Lower lobe of right lung (tissue), 2 donors: Measurements from ENCODE around the gene CDCA5. TPM values are rescaled to one million over a fixed set of nuclear protein-coding genes. Genes with fewer than 3 reads are reported as not detected.

Source experiments
- ATAC-seq, 2 donors: fragments of 200-7000 bp; cut with Tn5 transposase; one replicate each; pipeline ENCODE4 v1.9.1; 2020 to 2022; ENCODE audit warnings: mild to moderate bottlenecking in 2 of 2, moderate library complexity in 2 of 2
- DNase-seq: peaks from one replicate; pipeline ENCODE4 v3.0.0-alpha.2; 2020
- H3K27ac ChIP-seq: fragments of 200-600 bp; one replicate; pipeline ENCODE4 v1.8.0; 2022
- H3K27me3 ChIP-seq: fragments of 200-600 bp; one replicate; pipeline ENCODE4 v1.8.0; 2022; ENCODE audit warnings: low read depth
- H3K36me3 ChIP-seq: fragments of 200-600 bp; one replicate; pipeline ENCODE4 v1.8.0; 2022; ENCODE audit warnings: mild to moderate bottlenecking
- H3K4me1 ChIP-seq: fragments of 200-600 bp; one replicate; pipeline ENCODE4 v1.8.0; 2022
- H3K4me3 ChIP-seq: fragments of 200-600 bp; one replicate; pipeline ENCODE4 v1.8.0; 2022; ENCODE audit warnings: mild to moderate bottlenecking
- H3K9me3 ChIP-seq: fragments of 200-600 bp; one replicate; pipeline ENCODE4 v1.8.0; 2022
- CTCF ChIP-seq: fragments of 200-600 bp; IDR thresholded peaks from one replicate; pipeline ENCODE4 v1.8.0; 2022; ENCODE audit warnings: antibody characterized with exemption, mild to moderate bottlenecking
- intact Hi-C: fragments of 100-400 bp; cut with DNase I; formaldehyde crosslinking; loops from one replicate; pipeline ENCODE4 v1.11.0; 2022
- total RNA-seq: library from RNA; stranded (reverse); fragmentation: NEBNext Ultra II Directional; extraction: Animal tissue kit (Norgen Biotek cat#: 25700); gene quantifications from one replicate; pipeline ENCODE4 v1.2.1, GENCODE V29; 2021
- donor health status: DM: no; HTN: yes; CAD: no; lungs with severe emphysema.

Gene CDCA5
- total RNA-seq, 1 donor from 2014 or later: 2.8 TPM

- DNase-seq (no peak), ATAC-seq (no peak)
- Histone ChIP-seq H3K27me3 (no peaks in the 10 kb centered on the region), H3K9me3 (no peaks in the 10 kb centered on the region), H3K27ac (no peak overlapping the region), H3K4me3 (no peak overlapping the region), H3K36me3 (peaks cover 46% of the 10 kb centered on the region), H3K4me1 (peaks cover 20% of the 10 kb centered on the region)
- intact Hi-C loops: no loop called here
- no peak for TF ChIP-seq CTCF
These were observed 3.4 kb upstream of the CDCA5 start for GRCh38 chr11:65087216-65087615.

- no peak for TF ChIP-seq CTCF
- DNase-seq: no peak
- no peak for ATAC-seq
- Histone ChIP-seq H3K9me3 (no peaks in the 10 kb centered on the region), H3K27me3 (no peaks in the 10 kb centered on the region), H3K36me3 (peaks cover 46% of the 10 kb centered on the region), H3K4me3 (no peak overlapping the region), H3K4me1 (peaks cover 20% of the 10 kb centered on the region), H3K27ac (no peak overlapping the region)
- intact Hi-C loops: no loop called here
These were observed 3.0 kb upstream of the CDCA5 start for GRCh38 chr11:65086809-65087208.

DNA sequence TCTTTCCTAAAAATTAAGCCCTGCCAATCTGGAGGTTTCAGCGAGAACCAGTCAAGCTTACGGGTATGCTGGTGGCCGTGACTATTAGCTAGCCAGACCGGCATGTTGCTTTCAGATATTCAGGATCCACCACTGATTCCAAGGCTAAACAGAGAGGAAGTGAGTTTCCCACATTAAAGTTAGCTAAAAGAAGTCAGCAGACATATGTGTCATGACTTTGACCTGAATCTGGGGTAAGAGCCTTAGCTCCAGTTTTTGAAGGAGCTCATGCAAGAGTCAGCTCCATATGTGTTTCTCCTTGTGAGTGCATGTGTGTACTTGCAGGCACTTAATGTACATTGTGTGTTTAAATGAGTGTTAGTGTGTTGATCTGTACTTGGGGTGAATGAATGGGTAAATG is 1.6 kb upstream of the CDCA5 start:
- Histone ChIP-seq H3K27ac (no peak overlapping the region), H3K9me3 (no peaks in the 10 kb centered on the region), H3K36me3 (peaks cover 46% of the 10 kb centered on the region), H3K4me1 (peaks cover 20% of the 10 kb centered on the region), H3K27me3 (no peaks in the 10 kb centered on the region), H3K4me3 (no peak overlapping the region)
- TF ChIP-seq CTCF: no peak
- ATAC-seq (no peak), DNase-seq (no peak)
- intact Hi-C loops: no loop called here

DNA sequence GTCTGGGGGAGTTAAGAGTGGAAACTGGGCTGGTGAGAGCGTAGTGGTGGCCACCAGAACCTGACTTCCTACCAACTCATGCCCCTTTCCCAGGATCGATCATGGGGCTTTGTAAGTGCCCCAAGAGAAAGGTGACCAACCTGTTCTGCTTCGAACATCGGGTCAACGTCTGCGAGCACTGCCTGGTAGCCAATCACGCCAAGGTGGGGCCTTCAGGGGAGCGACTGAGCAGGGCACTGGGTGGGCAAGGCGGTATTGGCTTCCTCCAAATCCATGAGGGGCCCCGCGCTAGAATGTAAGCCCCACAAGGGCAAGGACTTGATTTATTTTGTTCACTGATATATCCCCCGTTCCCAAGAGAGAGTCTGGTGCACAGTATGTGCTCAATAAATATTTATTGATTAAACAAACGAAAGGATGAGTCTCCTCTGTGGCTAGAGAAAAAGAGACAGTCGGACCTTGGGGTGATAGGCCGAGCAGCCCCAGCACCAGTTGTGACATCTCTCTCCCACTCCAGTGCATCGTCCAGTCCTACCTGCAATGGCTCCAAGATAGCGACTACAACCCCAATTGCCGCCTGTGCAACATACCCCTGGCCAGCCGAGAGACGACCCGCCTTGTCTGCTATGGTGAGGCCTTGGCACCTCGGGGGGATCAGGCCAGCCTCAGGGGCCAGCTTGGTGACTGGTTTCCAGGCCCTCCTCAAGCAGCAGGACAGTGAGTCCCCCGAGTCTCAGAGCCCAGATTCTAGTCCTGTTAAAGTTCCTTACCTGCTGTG is 947 bp upstream of the CDCA5 start:
- H3K27me3 ChIP-seq: no peaks in the 10 kb centered on the region
- H3K9me3 ChIP-seq: no peaks in the 10 kb centered on the region
- H3K27ac ChIP-seq: peak overlapping the region; percentile 92
- peaks cover 45% of the 10 kb centered on the region for H3K36me3 ChIP-seq
- TF ChIP-seq CTCF: no peak
- DNase-seq (no peak), ATAC-seq (peak; percentile 1)
- H3K4me1 ChIP-seq: peaks cover 20% of the 10 kb centered on the region
- intact Hi-C loops: no loop called here
- peak overlapping the region; percentile 66 for H3K4me3 ChIP-seq

- intact Hi-C loops: no loop called here
- Histone ChIP-seq H3K36me3 (peaks cover 30% of the 10 kb centered on the region), H3K4me3 (peak overlapping the region; percentile 66), H3K27ac (peak overlapping the region; percentile 92), H3K9me3 (no peaks in the 10 kb centered on the region), H3K4me1 (peaks cover 20% of the 10 kb centered on the region), H3K27me3 (no peaks in the 10 kb centered on the region)
- ATAC-seq: peak in 1 of 2 donors; percentile 1
- TF ChIP-seq CTCF: no peak
- DNase-seq: no peak
These were observed 556 bp downstream of the CDCA5 start for GRCh38 chr11:65083134-65083833.
